Measurements from ENCODE around the gene ARMC5.

DNA sequence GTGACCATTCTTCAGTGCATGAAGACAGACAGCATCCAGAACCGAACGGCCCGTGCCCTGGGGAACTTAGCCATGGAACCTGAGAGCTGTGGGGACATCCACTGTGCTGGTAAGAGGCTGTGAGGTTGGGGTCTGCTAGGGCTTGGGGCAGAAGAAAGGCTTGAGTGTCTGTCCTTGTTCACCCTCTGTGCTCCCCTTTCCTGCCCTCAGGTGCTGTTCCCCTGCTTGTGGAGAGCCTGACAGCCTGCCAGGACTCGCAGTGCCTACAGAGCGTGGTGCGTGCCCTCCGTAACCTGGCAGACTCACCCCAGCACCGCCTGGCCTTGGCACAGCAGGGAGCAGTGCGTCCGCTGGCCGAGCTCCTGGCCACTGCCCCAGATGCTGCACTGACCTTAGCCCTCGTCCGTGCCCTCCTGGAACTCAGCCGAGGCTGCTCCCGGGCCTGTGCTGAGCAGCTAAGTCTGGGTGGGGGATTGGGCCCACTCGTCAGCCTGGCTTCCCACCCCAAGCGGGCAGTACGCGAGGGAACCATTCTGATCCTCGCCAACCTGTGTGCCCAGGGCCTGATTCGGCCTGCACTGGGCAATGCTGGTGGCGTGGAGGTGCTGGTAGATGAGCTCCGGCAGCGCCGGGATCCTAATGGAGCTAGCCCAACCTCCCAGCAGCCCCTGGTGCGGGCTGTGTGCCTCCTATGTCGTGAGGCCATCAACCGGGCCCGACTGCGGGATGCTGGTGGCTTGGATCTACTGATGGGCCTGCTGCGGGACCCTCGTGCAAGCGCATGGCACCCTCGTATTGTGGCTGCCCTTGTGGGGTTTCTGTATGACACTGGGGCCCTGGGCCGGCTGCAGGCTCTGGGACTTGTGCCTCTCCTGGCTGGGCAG is 2.9 kb downstream of the ARMC5 start:
- TF ChIP-seq, protein P1, sequence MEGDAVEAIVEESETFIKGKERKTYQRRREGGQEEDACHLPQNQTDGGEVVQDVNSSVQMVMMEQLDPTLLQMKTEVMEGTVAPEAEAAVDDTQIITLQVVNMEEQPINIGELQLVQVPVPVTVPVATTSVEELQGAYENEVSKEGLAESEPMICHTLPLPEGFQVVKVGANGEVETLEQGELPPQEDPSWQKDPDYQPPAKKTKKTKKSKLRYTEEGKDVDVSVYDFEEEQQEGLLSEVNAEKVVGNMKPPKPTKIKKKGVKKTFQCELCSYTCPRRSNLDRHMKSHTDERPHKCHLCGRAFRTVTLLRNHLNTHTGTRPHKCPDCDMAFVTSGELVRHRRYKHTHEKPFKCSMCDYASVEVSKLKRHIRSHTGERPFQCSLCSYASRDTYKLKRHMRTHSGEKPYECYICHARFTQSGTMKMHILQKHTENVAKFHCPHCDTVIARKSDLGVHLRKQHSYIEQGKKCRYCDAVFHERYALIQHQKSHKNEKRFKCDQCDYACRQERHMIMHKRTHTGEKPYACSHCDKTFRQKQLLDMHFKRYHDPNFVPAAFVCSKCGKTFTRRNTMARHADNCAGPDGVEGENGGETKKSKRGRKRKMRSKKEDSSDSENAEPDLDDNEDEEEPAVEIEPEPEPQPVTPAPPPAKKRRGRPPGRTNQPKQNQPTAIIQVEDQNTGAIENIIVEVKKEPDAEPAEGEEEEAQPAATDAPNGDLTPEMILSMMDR (conservative IDR thresholded peaks at IDR 0.05 in 1 of 2, IDR thresholded peaks at IDR 0.05 in 1 of 2; ENCODE audit: extremely low read depth in 1 of 2, insufficient read depth in 1 of 2, low read depth in 1 of 2, low read length in 2 of 2) = no peak
- no peak for TF ChIP-seq EZH2 (IDR thresholded peaks at IDR 0.05; ENCODE audit: borderline replicate concordance, low read length)

All from mammary epithelial cell (primary cell).